Mesodermal cell (in vitro differentiated cells): ENCODE data around the gene ACOX3.

Source experiments
- H3K27ac ChIP-seq: 2 replicates; pipeline ENCODE4 v1.7.0; 2013; ENCODE audit warnings: mild to moderate bottlenecking, low read depth, low read length, moderate library complexity; ENCODE audit not compliant: severe bottlenecking
- H3K36me3 ChIP-seq: 2 replicates; pipeline ENCODE4 v1.7.1; 2013; ENCODE audit warnings: mild to moderate bottlenecking, low read length, moderate library complexity; ENCODE audit not compliant: control insufficient read depth, insufficient read depth
- H3K4me1 ChIP-seq: one replicate; pipeline ENCODE4 v1.7.1; 2013; ENCODE audit warnings: mild to moderate bottlenecking, low read length; ENCODE audit not compliant: insufficient read depth, control insufficient read depth, poor library complexity, severe bottlenecking
- H3K4me3 ChIP-seq: 2 replicates; pipeline ENCODE4 v1.7.0; 2013; ENCODE audit warnings: low read length, control low read depth, mild to moderate bottlenecking; ENCODE audit not compliant: insufficient read depth, poor library complexity, severe bottlenecking; ENCODE audit errors: extremely low read depth
- H3K9me3 ChIP-seq: 2 replicates; pipeline ENCODE4 v1.7.1; 2013; ENCODE audit warnings: mild to moderate bottlenecking, low read length, moderate library complexity; ENCODE audit not compliant: control insufficient read depth
- WGBS, 2 experiments: methylation state at CpG; one replicate each; pipeline ENCODE4 v1.1.5; 2013; ENCODE audit warnings: missing lambda C conversion rate in 2 of 2; ENCODE audit not compliant: insufficient coverage in 2 of 2; 5-methylcytosine and 5-hydroxymethylcytosine counted together

ACOX3 gene

DNA sequence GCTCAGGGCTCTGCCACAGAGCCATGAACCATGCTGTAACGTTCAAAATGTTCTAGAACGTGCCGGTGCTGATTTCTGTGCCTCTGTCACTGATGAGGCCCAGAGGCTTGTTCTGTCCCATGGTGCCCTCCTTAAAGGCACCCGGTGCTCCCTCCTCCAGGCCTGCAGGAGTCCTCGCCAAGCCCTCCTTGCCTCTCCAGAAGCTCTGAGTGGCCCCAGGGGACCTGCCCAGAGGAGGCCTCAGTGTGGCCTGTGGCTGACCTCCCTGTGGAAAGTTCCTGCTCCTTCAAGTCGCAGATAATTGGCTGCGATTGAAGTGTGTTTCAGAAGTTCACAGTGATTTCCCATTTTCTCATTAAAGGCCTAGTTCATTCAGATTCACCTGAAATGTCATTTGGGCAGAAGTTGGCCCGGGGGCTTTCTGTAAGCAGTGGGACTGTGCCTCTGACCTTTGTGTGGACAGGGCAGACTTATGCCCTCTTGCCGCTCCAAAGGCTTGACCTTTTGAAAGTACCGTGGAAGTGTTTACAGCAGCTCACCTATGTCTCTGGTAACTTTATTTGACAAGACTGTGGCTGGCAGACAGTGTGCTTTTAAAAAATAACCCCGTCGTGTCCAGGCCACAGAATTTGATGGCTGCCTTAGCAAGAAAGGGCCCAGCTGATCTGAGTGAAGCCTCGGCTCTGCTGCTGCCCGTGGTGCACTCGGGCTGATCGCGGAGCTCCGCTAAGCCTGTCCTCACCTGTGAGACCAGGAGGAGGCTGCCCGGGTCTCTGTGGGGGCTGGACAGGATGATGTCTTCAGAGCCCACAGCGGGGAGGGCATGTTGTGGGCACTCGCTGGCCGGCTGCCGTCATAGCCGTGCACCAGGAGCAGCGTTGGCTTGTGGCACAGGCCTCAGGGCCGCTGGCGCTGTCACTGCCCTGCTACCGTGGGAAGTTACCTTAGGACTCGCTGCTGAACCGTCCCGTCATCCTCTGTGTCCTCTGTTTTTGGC is 25.4 kb upstream of the ACOX3 start:
- WGBS, 2 experiments, result 93 to 95% methylated on average over 30 to 31 of the region's 31 CpGs
- Histone ChIP-seq H3K4me3 (no peak overlapping the region), H3K4me1 (peaks cover 2% of the 10 kb centered on the region), H3K9me3 (no peaks in the 10 kb centered on the region), H3K27ac (no peak overlapping the region), H3K36me3 (peaks cover 74% of the 10 kb centered on the region)

DNA sequence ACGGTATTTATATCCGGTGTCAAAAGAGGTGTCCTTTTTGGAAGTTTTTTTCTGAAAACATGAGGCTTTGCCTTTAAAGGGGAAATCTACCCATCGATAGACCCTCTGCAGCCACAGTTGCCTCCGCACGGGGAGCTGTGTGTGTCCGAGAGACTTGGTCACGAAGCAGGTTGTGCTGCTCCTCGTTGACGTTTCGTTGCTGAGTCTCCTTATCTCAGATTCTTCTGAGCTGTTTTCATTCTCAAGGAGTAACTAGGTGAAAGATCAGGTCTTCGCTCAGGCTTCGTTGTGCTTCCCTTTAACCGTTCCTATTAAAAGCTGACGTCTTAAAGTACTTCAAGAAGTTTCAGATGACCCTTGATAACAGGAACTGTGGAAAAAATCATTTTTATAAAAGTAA is 23.9 kb upstream of the ACOX3 start:
- Histone ChIP-seq H3K9me3 (no peaks in the 10 kb centered on the region), H3K27ac (no peak overlapping the region), H3K36me3 (peaks cover 66% of the 10 kb centered on the region), H3K4me1 (no peaks in the 10 kb centered on the region), H3K4me3 (no peak overlapping the region)
- WGBS, 2 experiments, result 93 to 98% methylated on average over 12 to 13 of the region's 14 CpGs

DNA sequence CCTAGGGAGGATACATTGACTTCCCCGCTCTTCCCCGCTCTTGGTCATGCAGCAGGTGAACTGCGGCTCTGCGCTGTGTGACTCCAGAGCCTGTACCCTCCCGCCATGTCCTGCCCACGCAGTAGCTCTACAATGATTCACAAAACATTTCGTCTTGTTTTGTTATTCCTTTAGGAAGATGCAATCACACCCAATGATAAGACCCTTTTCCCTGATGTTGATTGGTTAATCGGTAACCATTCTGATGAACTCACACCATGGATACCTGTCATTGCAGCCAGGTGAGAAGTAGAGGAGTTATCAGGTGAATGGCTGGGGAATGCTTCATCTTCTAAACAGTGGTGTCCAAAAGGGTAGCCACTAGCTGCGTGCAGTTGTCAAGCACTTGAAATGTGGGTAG is 23.3 kb upstream of the ACOX3 start:
- Histone ChIP-seq H3K36me3 (peaks cover 64% of the 10 kb centered on the region), H3K4me3 (no peak overlapping the region), H3K9me3 (no peaks in the 10 kb centered on the region), H3K27ac (no peak overlapping the region), H3K4me1 (no peaks in the 10 kb centered on the region)
- 92 to 100% methylated on average over 7 to 8 of the region's 9 CpGs for WGBS, 2 experiments

DNA sequence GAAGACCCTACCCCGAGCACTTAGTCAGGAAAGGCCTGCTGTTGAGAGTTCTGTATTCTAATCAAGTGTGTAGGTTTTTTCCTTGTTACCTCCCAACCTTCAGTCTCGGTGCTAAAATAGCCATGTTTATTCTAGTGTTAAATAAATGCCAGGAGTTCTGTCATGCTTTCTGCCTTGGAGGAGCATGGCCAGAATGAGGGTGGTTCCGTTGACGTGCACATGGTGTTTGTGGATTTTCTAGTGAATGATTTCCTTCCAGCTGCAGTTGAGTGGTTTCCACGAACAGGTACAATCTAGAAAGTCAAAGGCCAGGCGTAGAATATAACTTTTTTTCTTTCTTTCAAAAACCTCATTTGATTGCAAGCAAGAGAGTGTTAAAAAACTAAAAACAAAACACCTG is 21.1 kb upstream of the ACOX3 start:
- H3K36me3 ChIP-seq, result peaks cover 70% of the 10 kb centered on the region
- H3K4me1 ChIP-seq, result no peaks in the 10 kb centered on the region
- no peak overlapping the region for H3K27ac ChIP-seq
- H3K9me3 ChIP-seq, result no peaks in the 10 kb centered on the region
- H3K4me3 ChIP-seq, result no peak overlapping the region
- WGBS, 2 experiments, result 80 to 100% methylated on average over 1 to 4 of the region's 6 CpGs

DNA sequence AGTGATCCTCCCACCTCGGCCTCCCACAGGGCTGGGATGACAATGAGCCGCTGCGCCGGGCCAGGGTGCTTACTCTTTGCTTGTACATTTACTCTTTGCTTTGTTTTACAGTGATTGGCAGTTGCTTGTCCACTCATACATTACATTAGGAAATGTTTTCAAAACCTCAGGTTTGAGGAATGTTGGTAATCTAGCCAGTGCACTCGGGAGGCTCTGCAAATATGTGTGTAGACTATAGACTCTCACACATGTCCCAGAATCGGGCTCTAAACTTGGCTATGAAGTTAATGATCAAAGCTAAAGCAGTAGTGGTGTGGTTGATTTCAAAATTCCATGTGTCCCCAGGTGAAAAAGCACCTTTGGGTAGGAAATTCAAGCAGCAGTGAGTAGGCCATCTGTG is 20.6 kb upstream of the ACOX3 start:
- Histone ChIP-seq H3K4me1 (no peaks in the 10 kb centered on the region), H3K36me3 (peaks cover 71% of the 10 kb centered on the region), H3K27ac (no peak overlapping the region), H3K4me3 (no peak overlapping the region), H3K9me3 (no peaks in the 10 kb centered on the region)
- 95 to 97% methylated on average over 3 to 6 of the region's 6 CpGs for WGBS, 2 experiments

DNA sequence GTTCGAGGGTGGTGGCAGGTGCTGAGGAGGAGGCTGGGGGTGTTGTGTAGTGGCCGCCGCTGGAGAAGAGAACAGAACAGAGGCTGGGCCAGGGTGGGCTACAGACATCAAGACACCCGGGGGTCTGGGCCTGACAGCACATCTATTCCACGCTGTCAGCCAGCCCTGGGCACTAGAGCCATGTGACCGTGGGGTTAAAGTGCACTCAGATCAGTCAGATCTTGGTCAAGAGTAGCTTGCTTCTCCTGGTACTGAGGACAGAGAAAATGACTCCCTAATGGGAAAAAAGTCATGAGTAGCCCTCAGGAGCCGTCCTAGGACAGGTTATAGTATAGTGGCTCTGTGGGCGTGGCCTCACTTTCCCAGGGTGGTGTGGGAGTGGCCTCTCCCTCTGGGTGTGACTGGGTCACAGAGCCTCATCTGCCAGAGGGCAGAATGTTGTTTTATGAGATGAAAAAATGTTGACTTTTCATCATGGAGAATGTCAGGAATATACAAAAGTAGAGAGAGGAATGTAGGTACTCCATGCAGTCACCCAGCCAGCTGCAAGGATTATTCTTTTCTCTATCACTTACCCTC is 19.4 kb upstream of the ACOX3 start:
- no peak overlapping the region for H3K4me3 ChIP-seq
- WGBS, 2 experiments, result 84 to 90% methylated on average over 6 to 8 of the region's 8 CpGs
- H3K9me3 ChIP-seq, result no peaks in the 10 kb centered on the region
- peaks cover 68% of the 10 kb centered on the region for H3K36me3 ChIP-seq
- H3K4me1 ChIP-seq, result no peaks in the 10 kb centered on the region
- no peak overlapping the region for H3K27ac ChIP-seq

DNA sequence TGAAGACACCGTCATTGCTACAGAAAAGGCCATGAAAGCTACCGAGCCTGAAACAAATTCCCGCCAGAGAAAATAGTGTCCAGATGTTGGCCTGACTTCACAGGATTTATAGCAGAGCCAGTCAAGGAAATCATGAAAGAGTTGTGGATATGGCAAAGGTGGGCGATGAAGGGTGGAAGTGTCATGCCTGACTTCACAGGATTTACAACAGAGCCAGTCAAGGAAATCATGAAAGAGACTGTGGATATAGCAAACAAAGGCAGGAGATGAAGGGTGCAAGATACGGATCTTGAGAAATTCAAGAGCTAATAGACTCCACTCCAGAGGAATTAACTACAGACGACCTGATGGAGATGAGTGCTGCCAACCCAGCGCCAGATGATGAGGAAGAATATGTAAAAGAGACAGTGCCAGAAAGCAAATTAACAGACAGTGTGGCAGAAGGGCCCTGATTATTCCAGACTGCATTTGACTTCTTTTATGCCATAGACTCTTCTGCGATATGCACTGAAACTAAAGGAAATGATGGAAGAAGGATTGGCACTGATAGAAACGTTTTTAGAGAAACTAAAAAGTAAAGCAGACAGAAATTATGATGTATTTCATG is 17.2 kb upstream of the ACOX3 start:
- no peaks in the 10 kb centered on the region for H3K4me1 ChIP-seq
- H3K27ac ChIP-seq, result no peak overlapping the region
- no peaks in the 10 kb centered on the region for H3K9me3 ChIP-seq
- 88 to 92% methylated on average over 7 to 9 of the region's 9 CpGs for WGBS, 2 experiments
- peaks cover 75% of the 10 kb centered on the region for H3K36me3 ChIP-seq
- H3K4me3 ChIP-seq, result no peak overlapping the region

DNA sequence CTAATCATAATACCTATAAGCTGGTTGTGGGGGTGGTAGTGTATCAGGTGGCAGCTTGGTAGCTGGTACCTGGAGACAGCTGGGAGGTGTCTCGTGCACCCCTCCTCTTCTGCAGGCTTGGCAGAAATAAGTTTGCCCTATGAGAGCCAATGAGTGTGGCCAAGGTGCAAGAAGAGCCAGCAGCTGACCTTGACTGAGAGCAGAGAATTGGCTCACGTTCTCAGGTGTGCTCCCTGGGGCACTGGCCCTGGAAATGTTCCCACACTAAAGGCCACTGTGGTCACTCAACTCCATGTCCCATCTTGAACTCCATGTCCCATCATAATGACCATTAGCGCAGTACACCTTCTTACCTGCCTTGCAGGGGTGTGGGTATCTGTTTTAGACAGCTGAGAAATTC is 13.4 kb upstream of the ACOX3 start:
- 94 to 100% methylated on average over 2 to 3 of the region's 3 CpGs for WGBS, 2 experiments
- Histone ChIP-seq H3K4me3 (no peak overlapping the region), H3K4me1 (no peaks in the 10 kb centered on the region), H3K9me3 (no peaks in the 10 kb centered on the region), H3K27ac (no peak overlapping the region), H3K36me3 (peaks cover 92% of the 10 kb centered on the region)

DNA sequence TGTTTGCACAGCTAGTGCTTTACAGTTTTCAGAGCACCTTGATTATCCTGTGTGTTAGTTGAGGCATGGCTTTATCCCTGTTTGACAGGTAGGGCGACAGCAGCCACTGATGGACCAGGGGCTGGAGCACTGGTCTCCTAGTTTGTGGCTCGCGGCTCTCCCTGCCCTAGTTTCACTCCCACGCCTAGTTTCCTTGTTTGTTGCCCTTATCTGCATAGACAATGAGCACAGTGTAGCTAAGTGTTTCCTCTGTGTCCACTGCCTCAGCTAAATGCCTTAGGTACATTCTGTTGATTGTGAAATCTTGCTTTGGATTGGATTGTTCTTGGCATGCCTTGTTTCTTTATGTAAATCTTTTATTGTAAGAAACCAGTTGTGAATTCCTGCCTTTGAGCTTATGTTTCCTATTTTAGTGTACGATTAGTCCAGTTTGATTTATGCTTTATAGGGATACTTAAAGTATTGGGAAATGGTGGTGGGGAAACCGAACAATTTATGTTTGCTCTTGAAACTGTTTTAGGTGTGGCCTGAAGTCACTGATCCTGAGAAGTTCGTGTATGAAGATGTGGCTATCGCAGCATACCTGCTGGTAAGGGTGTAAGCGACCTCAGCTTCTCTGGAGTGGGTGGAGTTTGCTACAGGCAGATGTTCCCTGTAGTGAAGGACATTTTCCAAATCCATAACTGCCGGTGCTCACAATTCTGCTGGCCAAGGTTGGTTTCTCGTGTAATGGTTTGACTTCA is 11.1 kb upstream of the ACOX3 start:
- 94% methylated on average over 9 to 11 of the region's 11 CpGs for WGBS, 2 experiments
- Histone ChIP-seq H3K4me1 (no peaks in the 10 kb centered on the region), H3K36me3 (peaks cover 85% of the 10 kb centered on the region), H3K27ac (peak overlapping the region; percentile 8), H3K4me3 (no peak overlapping the region), H3K9me3 (no peaks in the 10 kb centered on the region)

DNA sequence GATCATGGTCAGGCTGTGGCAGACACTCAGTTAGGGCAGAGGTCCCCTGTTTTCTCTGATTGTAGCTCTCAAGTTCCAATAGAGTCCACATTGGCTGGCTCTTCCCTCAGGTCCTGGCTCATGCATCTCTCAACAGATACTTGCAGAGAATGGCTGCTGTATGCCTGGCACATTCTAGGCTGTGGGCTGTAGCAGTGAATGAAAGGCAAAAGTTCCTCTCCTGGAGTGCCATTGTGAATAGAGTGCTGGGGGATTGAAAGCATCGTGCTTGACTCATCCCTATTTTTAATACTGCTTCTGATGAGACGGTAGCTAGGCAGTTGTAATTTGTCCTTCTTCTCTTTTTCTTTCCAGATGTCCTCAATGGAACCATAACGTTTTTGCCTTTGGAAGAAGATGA is 5.6 kb upstream of the ACOX3 start:
- Histone ChIP-seq H3K9me3 (no peaks in the 10 kb centered on the region), H3K36me3 (peaks cover 36% of the 10 kb centered on the region), H3K4me3 (no peak overlapping the region), H3K4me1 (peaks cover 16% of the 10 kb centered on the region), H3K27ac (no peak overlapping the region)
- 67% methylated on average over 1 of the region's 3 CpGs; no CpG with 5 or more reads in 1 of the 2 experiments for WGBS, 2 experiments
